C4-2B (cell line): ENCODE results near the gene SLC35D3.
"Not testable (repeated sequence)": the region's sequence is repeated elsewhere in the genome, so short reads cannot be mapped to it uniquely, and the experiment has no call there.

Source experiments
- ZFX ChIP-seq: fragments of 450-650 bp; IDR thresholded peaks from 2 replicates; pipeline ENCODE4 v1.6.1; 2017
- TF ChIP-seq, protein P1 (sequence below): fragments of 450-650 bp; conservative IDR thresholded peaks from 2 replicates; pipeline ENCODE4 v1.5.1; 2017; ENCODE audit warnings: mild to moderate bottlenecking

DNA sequence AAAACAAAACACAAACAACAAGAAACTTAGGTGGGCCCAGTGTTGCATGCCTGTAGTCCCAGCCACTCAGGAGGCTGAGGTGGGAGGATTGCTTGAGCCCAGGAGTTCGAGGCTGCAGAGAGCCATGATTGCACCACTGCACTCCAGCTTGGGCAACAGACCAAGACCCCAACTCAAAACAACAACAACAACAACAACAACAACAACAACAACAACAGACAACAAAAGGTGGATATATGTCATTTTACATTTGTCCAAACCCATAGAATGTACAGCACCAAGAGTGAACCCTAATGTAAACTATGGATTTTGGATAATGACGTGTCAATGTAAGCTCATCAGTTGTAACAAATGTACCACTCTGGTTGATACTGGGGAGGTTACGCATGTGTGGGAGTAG, 27.9 kb downstream of the SLC35D3 start:
- TF ChIP-seq, protein P1, sequence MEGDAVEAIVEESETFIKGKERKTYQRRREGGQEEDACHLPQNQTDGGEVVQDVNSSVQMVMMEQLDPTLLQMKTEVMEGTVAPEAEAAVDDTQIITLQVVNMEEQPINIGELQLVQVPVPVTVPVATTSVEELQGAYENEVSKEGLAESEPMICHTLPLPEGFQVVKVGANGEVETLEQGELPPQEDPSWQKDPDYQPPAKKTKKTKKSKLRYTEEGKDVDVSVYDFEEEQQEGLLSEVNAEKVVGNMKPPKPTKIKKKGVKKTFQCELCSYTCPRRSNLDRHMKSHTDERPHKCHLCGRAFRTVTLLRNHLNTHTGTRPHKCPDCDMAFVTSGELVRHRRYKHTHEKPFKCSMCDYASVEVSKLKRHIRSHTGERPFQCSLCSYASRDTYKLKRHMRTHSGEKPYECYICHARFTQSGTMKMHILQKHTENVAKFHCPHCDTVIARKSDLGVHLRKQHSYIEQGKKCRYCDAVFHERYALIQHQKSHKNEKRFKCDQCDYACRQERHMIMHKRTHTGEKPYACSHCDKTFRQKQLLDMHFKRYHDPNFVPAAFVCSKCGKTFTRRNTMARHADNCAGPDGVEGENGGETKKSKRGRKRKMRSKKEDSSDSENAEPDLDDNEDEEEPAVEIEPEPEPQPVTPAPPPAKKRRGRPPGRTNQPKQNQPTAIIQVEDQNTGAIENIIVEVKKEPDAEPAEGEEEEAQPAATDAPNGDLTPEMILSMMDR = not testable (repeated sequence)
- not testable (repeated sequence) for TF ChIP-seq ZFX
